Measurements from ENCODE around the gene ERC2.

Gene ERC2

GRCh38 chr3:56424885-56425284 is 43.4 kb downstream of the ERC2 start:
- DNase-seq (ENCODE audit: low read depth), result no peak

GRCh38 chr3:56424336-56424735 is 43.9 kb downstream of the ERC2 start:
- DNase-seq (ENCODE audit: low read depth), result no peak

- no peak for DNase-seq (ENCODE audit: low read depth)
These were observed 44.6 kb downstream of the ERC2 start for GRCh38 chr3:56423661-56424099.

- no peak for DNase-seq (ENCODE audit: low read depth)
These were observed 46.0 kb downstream of the ERC2 start for GRCh38 chr3:56422316-56422715.

GRCh38 chr3:56421205-56421604 is 47.1 kb downstream of the ERC2 start:
- no peak for DNase-seq (ENCODE audit: low read depth)

- no peak for DNase-seq (ENCODE audit: low read depth)
These were observed 52.6 kb downstream of the ERC2 start for GRCh38 chr3:56415652-56416051.

GRCh38 chr3:56413911-56414310 is 54.4 kb downstream of the ERC2 start:
- DNase-seq (ENCODE audit: low read depth), result no peak

GRCh38 chr3:56411166-56411565 is 57.1 kb downstream of the ERC2 start:
- no peak for DNase-seq (ENCODE audit: low read depth)

GRCh38 chr3:56410576-56410975 is 57.7 kb downstream of the ERC2 start:
- no peak for DNase-seq (ENCODE audit: low read depth)

GRCh38 chr3:56409790-56410189 is 58.5 kb downstream of the ERC2 start:
- no peak for DNase-seq (ENCODE audit: low read depth)

GRCh38 chr3:56408761-56409196 is 59.5 kb downstream of the ERC2 start:
- DNase-seq (ENCODE audit: low read depth), result no peak

- DNase-seq (ENCODE audit: low read depth), result no peak
These were observed 61.3 kb downstream of the ERC2 start for GRCh38 chr3:56406826-56407515.

GRCh38 chr3:56404884-56405283 is 63.4 kb downstream of the ERC2 start:
- no peak for DNase-seq (ENCODE audit: low read depth)

GRCh38 chr3:56398659-56399058 is 69.6 kb downstream of the ERC2 start:
- DNase-seq (ENCODE audit: low read depth), result no peak

- no peak for DNase-seq (ENCODE audit: low read depth)
These were observed 70.5 kb downstream of the ERC2 start for GRCh38 chr3:56397798-56398197.

GRCh38 chr3:56389183-56389830 is 79.0 kb downstream of the ERC2 start:
- no peak for DNase-seq (ENCODE audit: low read depth)

GRCh38 chr3:56383092-56383491 is 85.2 kb downstream of the ERC2 start:
- DNase-seq (ENCODE audit: low read depth), result no peak

GRCh38 chr3:56379723-56380287 is 88.5 kb downstream of the ERC2 start:
- DNase-seq (ENCODE audit: low read depth), result no peak

GRCh38 chr3:56375654-56376053 is 92.6 kb downstream of the ERC2 start:
- DNase-seq (ENCODE audit: low read depth), result no peak

- no peak for DNase-seq (ENCODE audit: low read depth)
These were observed 94.9 kb downstream of the ERC2 start for GRCh38 chr3:56373386-56373785.

- no peak for DNase-seq (ENCODE audit: low read depth)
These were observed 97.1 kb downstream of the ERC2 start for GRCh38 chr3:56370991-56371775.

GRCh38 chr3:56369914-56370313 is 98.4 kb downstream of the ERC2 start:
- DNase-seq (ENCODE audit: low read depth), result no peak

GRCh38 chr3:56368846-56369245 is 99.4 kb downstream of the ERC2 start:
- no peak for DNase-seq (ENCODE audit: low read depth)
